Measurements from ENCODE around the gene MGST1.

MGST1 gene, protein sequence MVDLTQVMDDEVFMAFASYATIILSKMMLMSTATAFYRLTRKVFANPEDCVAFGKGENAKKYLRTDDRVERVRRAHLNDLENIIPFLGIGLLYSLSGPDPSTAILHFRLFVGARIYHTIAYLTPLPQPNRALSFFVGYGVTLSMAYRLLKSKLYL

DNA sequence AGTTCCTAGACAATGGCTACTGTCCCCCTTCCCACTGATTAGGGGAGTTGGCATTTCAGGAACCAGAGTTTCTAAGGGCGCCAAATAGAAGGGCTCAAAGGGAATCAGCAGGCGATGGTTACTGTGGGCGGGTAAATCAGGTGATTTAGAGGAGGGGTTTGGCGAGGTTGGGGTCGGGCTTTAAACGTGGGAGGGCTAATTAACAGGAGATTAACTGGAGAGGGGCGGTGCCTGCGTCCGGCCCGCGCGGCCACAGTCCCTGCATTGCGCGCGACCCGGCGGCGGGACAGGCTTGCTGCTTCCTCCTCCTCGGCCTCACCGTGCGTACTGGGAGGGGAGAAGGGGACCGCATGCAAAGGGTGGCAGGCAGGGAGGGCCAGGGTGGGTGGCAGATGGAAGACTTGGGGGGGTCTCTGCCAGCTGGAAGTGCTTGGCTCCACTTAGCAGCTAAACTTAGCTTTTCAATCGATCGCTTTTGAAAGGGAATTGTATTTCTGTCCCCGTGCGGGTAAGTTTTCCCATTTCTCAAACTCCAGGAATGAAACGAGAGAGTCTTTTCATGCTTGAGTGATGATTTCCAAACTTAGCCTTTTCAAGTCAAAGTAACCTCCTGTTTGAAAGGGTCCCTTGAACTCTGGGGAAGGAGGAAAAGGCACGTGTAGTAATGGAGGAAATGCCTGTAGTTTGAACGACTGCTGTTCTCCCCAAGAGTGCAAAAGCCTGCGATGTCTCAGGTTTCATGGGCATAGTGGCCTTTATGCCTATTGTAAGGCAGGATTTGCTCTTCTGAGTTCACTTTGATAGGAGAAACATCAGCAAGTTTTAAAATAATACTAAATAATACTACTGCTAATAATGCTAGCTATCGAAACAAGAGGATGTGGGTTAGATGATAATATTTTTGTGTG, at the start of gene MGST1:
Gene MGST1 (plus strand): TSS at position 255 of the 908 bp plus-strand sequence. CDS start 6,608 bp downstream, outside the sequence.
- in situ Hi-C loops (cut with HindIII; ENCODE audit: low sequenced_read_pairs): no loop called here

DNA sequence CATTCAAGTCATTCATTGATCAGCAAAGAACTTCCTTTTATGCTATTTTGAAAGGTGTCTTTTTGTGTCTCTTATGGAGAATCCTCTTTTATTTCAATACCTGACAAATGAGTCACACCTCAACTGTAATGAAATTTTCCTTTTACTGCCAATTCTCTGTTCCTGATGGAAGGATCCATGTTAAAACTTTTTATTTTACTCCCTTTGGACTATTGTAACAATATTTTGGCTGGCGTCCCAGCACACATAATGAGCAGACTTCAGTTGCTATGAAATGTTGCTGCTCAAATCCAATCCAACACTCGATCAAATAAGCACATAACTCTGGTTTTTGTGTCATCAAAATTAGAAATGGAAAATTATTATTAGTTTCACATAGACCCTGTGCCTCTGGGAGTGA, 48.0 kb upstream of the MGST1 start:
- in situ Hi-C loops (cut with HindIII; ENCODE audit: low sequenced_read_pairs): no loop called here

DNA sequence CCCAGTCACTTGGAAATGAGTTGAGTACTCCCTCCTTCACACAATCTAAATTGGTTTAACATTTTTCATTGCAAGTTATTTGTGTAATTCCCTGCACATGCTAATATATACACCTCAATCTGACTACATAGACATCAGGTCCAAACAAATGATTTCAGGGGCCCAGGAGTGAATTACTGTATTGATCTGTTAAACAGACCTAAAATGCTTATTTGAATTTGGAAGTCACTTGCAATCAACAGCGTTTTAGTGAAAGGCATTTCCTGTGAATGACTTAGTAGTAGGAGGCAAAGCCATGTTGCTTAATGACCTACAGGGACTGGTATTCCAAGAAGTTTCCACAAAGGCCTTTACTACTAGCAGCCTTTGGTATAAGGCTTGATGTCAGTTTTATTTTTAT, 47.3 kb upstream of the MGST1 start:
- in situ Hi-C loops (cut with HindIII; ENCODE audit: low sequenced_read_pairs): no loop called here

DNA sequence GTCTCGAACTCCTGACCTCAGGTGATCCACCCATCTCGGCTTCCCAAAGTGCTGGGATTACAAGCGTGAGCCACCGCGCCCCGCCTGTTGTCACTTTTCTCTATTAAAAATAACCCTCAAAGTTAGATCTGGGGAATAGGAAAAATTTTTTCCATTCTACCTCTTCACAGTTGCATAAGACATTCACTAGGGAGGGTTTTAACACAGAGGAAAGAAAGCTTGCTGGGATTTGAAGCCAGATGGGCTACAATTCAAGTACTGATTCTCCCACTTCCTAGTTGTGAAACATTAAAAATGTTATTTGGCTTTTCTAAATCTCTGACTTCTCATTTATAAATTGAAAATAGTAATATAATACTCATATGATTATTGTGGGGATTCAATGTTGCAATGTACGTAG, 46.7 kb upstream of the MGST1 start:
- in situ Hi-C loops (cut with HindIII; ENCODE audit: low sequenced_read_pairs): no loop called here

DNA sequence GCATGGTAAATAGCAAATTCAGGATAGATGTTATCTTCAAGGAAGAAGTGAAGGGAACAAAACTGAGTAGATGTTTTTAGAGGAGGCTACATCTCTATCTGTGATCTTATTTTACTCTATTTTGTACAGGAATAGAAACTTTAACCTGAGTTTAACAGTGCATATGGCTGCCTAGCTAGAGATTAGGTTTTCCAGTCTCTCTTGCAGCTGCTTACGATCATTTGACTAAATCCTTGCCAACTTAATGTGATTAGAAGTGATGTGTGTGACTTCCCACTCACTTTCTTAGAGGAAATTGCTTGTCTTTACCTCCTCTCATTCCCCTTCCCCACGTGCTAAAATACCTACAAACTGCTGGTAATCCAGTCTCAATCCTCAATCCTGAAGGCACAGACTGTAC, 43.5 kb upstream of the MGST1 start:
- in situ Hi-C loops (cut with HindIII; ENCODE audit: low sequenced_read_pairs): no loop called here

DNA sequence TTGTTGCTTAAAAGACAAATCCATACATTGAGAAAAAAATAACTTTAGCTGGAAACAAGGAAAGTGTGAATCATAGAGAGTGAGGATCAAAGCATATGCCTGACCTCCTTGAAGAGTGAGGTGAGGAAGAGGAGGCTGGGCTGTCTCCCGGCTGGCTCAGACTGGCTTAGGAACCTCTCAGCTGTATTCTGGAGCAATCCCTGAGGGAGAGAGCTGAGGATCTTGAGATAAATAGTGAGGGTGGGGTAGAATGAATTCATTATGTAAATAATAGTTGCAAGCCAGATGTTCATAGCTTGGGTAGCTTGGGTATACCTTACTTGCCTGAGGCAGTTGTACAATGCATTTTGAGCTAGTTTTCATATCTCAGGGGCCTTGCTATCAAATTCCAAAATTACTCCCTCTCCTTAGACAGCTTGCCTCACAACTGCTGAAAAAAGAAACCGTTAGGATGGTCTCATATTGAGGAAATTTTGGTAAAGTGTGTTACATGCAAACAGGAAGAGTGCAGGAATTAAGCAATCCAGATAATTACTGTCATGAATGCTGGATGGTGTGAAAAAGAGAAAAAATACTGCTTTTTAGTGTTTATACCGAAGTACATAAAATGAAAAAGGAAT, 39.5 kb upstream of the MGST1 start:
- in situ Hi-C loops (cut with HindIII; ENCODE audit: low sequenced_read_pairs): no loop called here

DNA sequence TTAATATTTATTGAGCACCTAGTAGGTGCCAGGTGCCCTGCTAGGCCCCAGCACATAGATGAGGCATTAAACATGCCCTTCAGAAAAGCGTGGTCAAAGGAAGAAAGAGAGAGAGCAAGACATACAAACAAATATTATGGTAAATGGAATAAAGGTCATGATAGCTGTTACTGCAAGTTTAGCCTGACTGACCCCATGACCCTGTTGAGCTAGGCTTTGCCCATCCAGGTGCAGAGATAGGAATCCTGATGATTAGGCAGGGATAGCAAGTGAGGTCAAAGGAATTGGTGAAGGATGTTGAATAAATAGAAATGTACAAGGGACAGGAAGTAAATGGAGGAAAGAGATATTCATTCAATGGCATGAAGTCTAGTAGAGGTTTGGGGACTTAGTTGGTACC, 36.5 kb upstream of the MGST1 start:
- in situ Hi-C loops (cut with HindIII; ENCODE audit: low sequenced_read_pairs): no loop called here

DNA sequence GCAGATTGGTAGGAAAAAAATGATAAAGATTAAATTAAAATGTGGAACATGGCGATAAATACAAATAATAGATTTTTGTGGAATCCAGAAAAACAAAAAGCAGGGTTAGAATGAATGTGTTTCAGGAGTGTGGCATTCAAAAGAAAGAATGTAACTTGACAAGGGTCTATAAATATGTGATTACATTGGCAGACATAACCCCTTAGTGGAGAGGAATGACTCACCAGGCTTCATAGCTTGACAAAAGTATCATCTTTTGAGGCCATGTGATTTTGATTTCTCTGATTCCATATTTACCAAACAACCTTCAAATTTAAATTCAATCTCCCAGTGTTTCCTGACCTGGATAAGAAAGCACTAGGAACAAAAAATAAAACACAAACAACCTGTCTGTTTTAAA, 24.4 kb upstream of the MGST1 start:
- in situ Hi-C loops (cut with HindIII; ENCODE audit: low sequenced_read_pairs): no loop called here

DNA sequence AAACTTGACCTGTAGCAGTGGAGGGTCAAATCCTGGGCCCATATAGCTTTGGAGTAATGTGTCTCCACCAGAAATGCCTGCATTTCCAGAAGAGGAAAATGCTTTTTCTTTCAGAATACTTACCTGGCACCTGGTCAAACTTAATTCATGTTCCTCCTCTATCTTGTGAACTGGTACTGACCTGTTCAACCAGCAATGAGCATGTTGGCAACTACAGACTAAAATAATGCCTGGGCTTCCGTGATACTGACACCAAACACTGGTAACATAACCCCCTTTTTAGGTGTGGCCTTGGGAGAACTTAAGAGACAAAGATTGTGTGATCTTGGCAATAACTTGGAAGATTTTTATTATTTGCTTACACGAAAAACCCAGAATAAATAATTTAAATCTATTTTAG, 23.8 kb upstream of the MGST1 start:
- in situ Hi-C loops (cut with HindIII; ENCODE audit: low sequenced_read_pairs): no loop called here

DNA sequence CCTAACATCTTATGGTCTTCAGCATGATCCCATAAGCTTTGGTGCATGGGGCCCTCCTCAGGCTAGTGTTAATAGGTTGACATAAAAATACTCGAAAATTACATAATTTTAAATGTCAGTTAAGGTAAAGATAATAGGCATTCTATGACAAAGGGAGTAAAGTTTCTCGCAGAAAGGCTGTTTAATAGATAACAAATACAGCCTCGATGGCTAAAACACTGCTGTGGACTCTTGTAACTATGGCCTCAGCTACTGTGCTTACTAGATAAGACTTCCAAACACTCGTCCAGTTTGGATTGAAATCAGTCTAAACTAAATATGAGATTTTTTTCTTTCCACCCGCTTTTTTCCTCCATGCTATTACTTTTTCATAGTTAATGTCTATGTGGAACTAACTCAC, 23.2 kb upstream of the MGST1 start:
- in situ Hi-C loops (cut with HindIII; ENCODE audit: low sequenced_read_pairs): no loop called here

DNA sequence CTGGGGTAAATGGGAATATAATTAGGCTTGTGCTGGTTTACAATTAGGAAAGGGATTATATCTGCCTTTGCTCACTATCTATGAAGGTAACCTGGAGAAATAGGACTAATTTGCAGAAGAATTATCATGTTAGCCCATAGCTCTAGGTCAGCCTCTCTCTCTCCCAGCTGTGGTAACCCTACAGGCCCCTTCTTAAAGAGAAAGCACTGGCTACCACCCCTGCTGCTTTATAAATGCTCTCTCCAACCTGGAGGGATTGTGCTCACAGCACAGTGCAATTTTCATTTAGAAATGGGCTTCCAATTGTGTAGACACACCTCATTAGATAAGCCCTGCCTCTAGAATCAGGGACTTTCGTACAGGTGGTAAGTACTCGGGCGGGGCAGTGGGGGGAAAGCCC, 22.7 kb upstream of the MGST1 start:
- in situ Hi-C loops (cut with HindIII; ENCODE audit: low sequenced_read_pairs): no loop called here

DNA sequence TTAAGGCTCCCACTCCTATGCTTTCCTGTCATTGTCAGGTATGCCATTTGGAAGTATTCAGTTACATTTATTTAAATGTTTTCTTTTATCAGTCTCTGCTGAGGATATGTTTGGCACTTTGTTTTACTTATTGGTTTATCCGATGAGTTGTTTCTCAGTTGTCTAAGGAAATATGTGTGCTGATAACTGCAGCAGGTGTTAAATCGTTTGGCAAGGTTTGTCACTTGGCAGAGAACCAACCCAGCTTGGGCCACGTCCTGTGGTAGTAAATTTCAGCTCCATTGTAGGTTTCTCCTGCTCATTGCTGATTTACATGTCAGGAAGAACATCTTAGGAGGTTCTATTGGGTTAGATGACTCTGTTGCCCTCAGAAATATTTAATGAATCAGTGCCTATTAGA, 22.0 kb upstream of the MGST1 start:
- in situ Hi-C loops (cut with HindIII; ENCODE audit: low sequenced_read_pairs): no loop called here

DNA sequence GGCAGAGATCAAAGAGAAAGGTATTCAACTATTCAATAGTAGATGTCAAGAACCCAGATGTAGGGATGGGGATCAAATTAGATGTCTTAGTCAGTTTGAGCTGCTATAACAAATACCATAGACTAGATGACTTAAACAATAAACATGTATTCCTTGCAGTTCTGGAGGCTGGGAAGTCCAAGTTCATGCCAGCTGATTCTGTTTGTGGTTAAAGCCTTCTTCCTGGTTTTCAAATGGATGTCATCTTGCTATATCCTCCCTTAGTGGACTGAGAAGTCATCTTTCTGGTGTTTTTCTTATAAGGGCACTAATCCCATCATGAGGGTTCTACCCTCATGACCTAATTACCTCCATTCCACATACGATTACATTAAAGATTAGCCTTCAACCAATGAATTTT, 19.5 kb upstream of the MGST1 start:
- in situ Hi-C loops (cut with HindIII; ENCODE audit: low sequenced_read_pairs): no loop called here

DNA sequence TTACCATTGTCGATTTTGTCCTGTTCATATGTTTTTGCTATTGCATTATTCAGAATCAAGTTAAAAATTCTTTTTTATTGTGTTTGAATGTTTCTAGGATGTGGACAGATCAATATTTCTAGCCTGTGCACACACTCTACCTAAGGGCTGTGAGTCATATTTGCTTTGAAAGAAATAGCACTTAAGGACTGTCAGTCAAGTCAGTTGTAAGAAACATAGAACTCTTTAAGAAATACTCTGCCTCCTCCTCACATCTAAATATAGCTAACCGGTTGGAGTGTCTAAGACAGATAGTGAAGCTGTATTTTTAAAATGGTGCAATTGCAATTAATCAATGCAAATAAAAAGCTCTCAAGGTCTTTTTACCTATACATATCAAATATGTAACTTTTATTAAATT, 17.9 kb upstream of the MGST1 start:
- in situ Hi-C loops (cut with HindIII; ENCODE audit: low sequenced_read_pairs): no loop called here

DNA sequence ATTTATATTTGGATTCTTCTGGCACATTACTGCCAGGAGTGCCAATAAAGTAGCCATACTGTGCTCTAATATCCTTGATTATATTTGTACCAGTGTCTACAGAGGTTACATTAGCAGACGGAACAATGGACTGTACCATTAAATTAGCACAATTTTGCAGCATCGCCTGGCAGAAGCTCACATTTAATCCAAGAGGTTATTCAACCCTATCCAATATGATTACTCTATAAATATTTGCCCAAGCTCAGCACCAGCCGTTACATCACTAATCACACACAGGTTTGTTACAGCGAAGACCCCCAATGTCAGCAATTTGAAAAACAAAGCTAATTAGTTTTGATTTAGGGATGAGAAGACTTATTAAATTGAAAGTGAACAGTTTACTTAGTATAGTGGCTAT, 16.9 kb upstream of the MGST1 start:
- in situ Hi-C loops (cut with HindIII; ENCODE audit: low sequenced_read_pairs): no loop called here

DNA sequence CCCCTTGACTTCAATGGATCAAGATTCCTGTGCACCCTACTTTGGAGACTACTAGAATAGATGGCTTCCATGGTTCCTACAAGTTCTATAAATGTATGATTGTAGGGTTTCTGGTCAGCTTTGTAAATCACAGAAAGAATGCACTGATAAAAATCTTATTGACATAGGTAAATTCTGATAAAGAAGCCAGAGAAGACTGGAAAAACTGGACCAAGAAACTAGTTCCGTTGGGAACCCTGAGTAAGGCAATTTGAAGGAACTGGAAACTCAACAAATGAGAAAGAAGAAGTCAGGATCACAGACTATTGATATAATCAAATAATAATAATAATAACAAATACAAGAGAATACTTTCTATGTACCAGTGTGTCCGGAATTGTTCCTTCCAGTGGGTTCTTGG, 15.4 kb upstream of the MGST1 start:
- in situ Hi-C loops (cut with HindIII; ENCODE audit: low sequenced_read_pairs): no loop called here

DNA sequence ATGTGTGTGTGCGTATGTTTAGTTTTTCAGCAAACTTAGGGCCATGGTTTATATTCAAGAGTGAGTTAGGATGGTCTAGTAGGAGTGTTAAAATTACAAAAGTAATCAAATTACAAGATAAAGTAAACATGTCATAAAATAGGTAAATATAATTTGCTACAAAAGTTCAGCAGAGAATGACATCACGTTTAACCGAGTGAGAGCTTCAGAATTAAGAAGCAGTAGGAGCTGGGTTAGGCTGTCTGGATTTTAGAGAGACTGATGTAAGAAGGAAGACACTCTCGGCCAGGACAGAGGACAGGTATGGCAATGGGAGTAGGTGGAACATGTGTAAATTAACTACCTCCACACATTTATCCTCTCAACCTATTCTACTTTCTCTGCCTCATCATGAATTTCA, 11.6 kb upstream of the MGST1 start:
- in situ Hi-C loops (cut with HindIII; ENCODE audit: low sequenced_read_pairs): no loop called here

DNA sequence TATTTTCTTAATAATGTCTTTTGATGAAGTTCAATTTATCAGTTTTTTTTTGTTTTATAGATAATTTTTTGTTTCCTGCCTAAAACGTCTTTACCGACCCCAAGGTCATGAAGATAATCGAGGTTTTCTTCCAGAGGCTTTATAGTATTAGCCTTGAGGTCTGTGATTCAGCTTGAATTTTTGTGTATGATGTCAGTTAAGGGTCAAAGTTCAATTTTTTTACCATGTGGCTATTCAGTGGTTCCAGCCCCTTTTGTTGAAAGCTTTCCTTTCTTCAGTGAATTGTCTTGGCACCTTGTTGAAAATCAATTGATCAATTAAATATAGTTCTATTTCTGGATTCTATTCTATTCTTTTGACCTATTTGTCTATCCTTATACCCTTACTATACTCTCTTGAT, 3.2 kb upstream of the MGST1 start:
- in situ Hi-C loops (cut with HindIII; ENCODE audit: low sequenced_read_pairs): no loop called here

DNA sequence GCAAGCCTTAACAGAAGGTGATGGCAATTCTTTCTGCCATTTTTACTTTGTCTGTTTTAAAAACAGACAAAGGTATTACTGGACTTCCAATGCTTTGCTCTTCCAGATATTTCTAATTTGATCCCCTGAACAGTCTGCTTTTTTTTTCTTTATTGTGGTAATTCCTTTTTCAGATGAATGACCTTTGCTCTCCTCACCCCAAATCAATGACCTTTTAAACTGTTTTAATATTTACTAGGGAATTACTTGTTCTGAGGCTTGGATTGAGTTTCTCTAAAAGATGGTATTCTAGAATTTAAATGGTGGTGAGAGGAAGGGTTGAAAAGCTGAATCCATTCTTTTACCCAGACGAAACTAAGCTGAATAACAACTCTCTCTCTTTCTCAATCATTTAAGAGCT, 2.3 kb upstream of the MGST1 start:
- in situ Hi-C loops (cut with HindIII; ENCODE audit: low sequenced_read_pairs): no loop called here

DNA sequence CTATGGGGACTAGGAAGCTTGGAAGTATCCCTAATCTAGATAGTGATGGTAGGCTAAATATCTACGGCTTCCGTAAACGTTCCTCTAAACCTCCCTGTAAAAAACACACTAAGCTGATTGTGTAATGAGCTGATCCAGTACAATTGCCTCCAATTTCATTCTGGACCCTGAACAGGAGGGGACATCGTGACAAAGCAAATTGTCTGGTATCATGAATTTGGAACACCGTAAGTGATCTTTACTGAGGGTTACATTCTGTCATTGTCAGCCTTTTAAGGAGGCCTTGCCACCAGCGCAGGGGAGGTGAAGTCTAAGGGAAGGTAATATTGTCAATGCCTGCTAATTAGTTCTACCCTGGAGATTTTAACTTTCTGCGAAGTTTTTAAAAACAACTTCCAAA, 487 bp upstream of the MGST1 start:
- in situ Hi-C loops (cut with HindIII; ENCODE audit: low sequenced_read_pairs): no loop called here

DNA sequence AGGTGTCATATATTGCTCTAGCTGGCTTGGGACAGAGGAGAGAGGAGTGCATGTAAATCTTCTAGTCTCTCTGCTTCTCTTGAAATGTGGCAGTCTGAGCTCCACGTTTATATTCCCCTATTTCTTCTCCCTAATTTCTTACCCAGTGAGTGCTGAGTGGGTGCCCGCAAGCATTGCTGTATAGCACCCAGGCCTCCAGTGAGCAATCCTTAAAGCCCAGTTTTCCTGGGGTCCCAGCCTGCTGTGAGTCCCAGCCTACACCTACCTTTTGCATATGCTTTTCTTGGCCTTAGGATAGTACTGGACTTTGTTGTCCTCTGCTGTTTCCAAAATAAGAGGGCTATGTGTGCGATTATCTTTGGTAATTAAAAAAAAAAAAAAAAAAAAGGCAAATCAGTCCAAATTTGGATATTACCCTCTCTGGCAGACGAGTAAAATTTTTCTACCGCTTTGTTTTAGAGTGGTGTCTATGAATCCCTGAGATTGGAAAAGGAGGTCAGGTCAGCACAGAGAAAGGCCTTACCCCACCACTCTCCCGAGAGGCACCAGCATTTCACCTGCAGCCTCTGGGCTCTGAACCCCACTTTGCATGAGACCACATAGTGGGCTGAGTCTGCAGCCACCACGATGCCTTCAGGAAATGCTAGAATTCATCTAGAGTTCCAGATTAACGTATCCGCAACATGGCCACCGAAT, 1.1 kb downstream of the MGST1 start:
- in situ Hi-C loops (cut with HindIII; ENCODE audit: low sequenced_read_pairs): no loop called here

DNA sequence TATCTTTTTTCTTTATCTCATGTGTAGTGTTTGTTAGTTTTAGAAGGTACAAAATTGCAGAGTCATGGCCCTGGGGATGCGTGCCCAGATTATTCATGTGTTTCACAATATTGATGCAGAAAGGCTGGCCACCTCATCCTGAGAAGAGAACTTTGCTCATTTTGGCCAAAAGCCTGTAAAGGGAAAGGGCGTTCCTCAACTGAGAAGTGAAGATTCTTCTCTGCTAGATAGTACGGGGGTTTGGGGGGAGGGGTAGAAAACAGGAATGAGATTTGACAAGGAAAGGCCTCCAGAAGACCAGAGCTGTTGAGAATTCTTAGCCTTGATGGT, 1.7 kb downstream of the MGST1 start:
- in situ Hi-C loops (cut with HindIII; ENCODE audit: low sequenced_read_pairs): no loop called here
